Adrenal gland (tissue), 12 donors: ENCODE data around the gene HDAC4. TPM values are rescaled to one million over a fixed set of nuclear protein-coding genes. Genes with fewer than 3 reads are reported as not detected.

Experiments
- DNase-seq, 7 donors: peaks; one replicate each; pipeline ENCODE4 v3.0.0-alpha.2; 2019 to 2020
- H3K27ac ChIP-seq, 5 donors: fragments of 200-600 bp; sonication (generic) in 4 of 5; 1 replicate in 3 of 5; 2 replicates in 2 of 5; pipeline versions ENCODE4 v1.5.1 to v1.8.0; 2016 to 2020; ENCODE audit warnings: mild to moderate bottlenecking in 1 of 5
- H3K27me3 ChIP-seq: fragments of 200-600 bp; 2 replicates; pipeline ENCODE4 v1.8.0; 2021
- H3K36me3 ChIP-seq, 2 donors: fragments of 200-600 bp; replicated peaks in 1 of 2; 1 replicate in 1 of 2; 2 replicates in 1 of 2; pipeline versions ENCODE4 v1.5.1 to v1.8.0; 2018 to 2022
- H3K4me1 ChIP-seq, 2 donors: fragments of 200-600 bp; replicated peaks in 1 of 2; 1 replicate in 1 of 2; 2 replicates in 1 of 2; pipeline versions ENCODE4 v1.5.1 to v1.8.0; 2018 to 2021
- H3K4me3 ChIP-seq, 4 donors: fragments of 200-600 bp; sonication (generic) in 3 of 4; one replicate each; pipeline ENCODE4 v1.5.1; 2016 to 2018
- H3K9me3 ChIP-seq, 3 donors: fragments of 200-600 bp; sonication (generic) in 1 of 3; replicated peaks in 1 of 3; 1 replicate in 2 of 3; 2 replicates in 1 of 3; pipeline versions ENCODE4 v1.5.1 to v1.8.0; 2016 to 2021
- CTCF ChIP-seq, 6 experiments: fragments of 450-650 bp in 4 of 6; fragments of 200-600 bp in 2 of 6; sonication (generic) in 1 of 6; IDR thresholded peaks; 1 replicate in 5 of 6; 2 replicates in 1 of 6; pipeline versions ENCODE4 v1.5.1 to v1.8.0; 2016 to 2021; ENCODE audit warnings: antibody characterized with exemption in 6 of 6, mild to moderate bottlenecking in 2 of 6, moderate library complexity in 1 of 6
- POLR2A ChIP-seq, 2 donors: fragments of 450-650 bp; IDR thresholded peaks; one replicate each; pipeline ENCODE4 v1.6.1; 2017; ENCODE audit warnings: antibody characterized with exemption in 2 of 2, mild to moderate bottlenecking in 2 of 2, moderate library complexity in 1 of 2
- WGBS, 4 donors: extraction: QIAGEN DNeasy Blood & Tissue Kit in 2 of 4; methylation state at CpG; one replicate each; pipeline versions ENCODE4 v1.1.5 to v1.1.7; 2013 to 2017; 5-methylcytosine and 5-hydroxymethylcytosine counted together
- intact Hi-C, 2 donors: fragments of 100-400 bp; cut with DNase I; formaldehyde crosslinking; loops; one replicate each; pipeline versions ENCODE4 v1.14.1 to v1.15.0; 2022 to 2023
- polyA plus RNA-seq, 3 donors: library from polyadenylated mRNA; stranded (reverse); fragments of 200-250 nt in 2 of 3; fragments of 350-450 nt in 1 of 3; fragmentation: Illumina TruSeq in 1 of 3; extraction: RNeasy Lipid Tissue Mini Kit (QIAGEN cat#74804) in 1 of 3; gene quantifications; one replicate each; pipeline ENCODE4 v1.2.3, GENCODE V29; 2013 to 2014
- total RNA-seq, 9 donors: library from RNA; depleted of rRNA in 4 of 9; stranded (reverse); fragments of >200 nt in 4 of 9; fragments of 120-200 nt in 1 of 9; fragmentation: NEBNext Ultra II Directional in 1 of 9; extraction: Animal tissue kit (Norgen Biotek cat#: 25700) in 1 of 9; gene quantifications; one replicate each; pipeline versions ENCODE4 v1.1.0 to v1.2.4, GENCODE V29; 2013 to 2023
- donor health status: healthy with polysubstance abuse.
- donor health status: Bipolar disorder and iron deficiency.
- donor health status: DM: yes; HTN: yes; CAD: no.
- donor health status: DM: no; HTN: no; CAD: no.
- donor health status: DM: no; HTN: no; CAD: no.
- donor health status: DM: yes; HTN: yes; CAD: no.

Gene HDAC4
- total and polyA plus RNA-seq, 12 donors, result 8.3 to 88.9 (median 28.7) TPM

- no peak for DNase-seq
- no peaks in the 10 kb centered on the region for H3K27me3 ChIP-seq
- intact Hi-C loops, result no loop called here
- TF ChIP-seq POLR2A (IDR thresholded peaks at IDR 0.05) (no peak), CTCF (IDR thresholded peaks at IDR 0.05) (no peak)
- no peaks in the 10 kb centered on the region for H3K9me3 ChIP-seq
- no peak overlapping the region for H3K4me3 ChIP-seq
- 89 to 94% (median 94%) methylated on average over 8 of the region's 8 CpGs for WGBS, 4 donors
- no peaks in the 10 kb centered on the region for H3K4me1 ChIP-seq
- H3K27ac ChIP-seq, result no peak overlapping the region
- no peaks in the 10 kb centered on the region for H3K36me3 ChIP-seq
Measured at GRCh38 chr2:239345251-239345650, 55.6 kb downstream of the HDAC4 start.

DNA sequence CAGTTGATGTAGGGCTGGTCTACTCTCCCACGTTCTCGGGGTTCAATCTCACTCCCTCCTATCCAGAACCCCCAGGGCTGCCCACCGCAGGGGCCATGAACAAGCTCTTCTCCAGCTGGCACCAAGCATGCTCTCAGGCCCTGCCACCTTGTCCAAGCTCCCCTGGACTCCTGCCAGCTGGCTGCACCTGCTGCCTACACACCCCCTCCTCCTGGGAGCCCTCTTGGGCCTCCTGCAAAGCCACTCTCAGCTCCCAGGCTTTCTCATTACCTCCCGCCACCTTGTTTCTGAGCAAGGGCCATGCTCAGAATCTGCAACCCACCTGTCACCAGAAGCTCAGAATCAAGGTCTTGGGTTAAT lies 56.0 kb downstream of the HDAC4 start:
- intact Hi-C loops, result no loop called here
- DNase-seq, result no peak
- Histone ChIP-seq H3K4me1 (no peaks in the 10 kb centered on the region), H3K27ac (no peak overlapping the region), H3K27me3 (no peaks in the 10 kb centered on the region), H3K9me3 (no peaks in the 10 kb centered on the region), H3K4me3 (no peak overlapping the region), H3K36me3 (no peaks in the 10 kb centered on the region)
- no peak for TF ChIP-seq POLR2A (IDR thresholded peaks at IDR 0.05)
- 93 to 100% (median 97%) methylated on average over 4 of the region's 4 CpGs for WGBS, 4 donors

- H3K27ac ChIP-seq, result no peak overlapping the region
- 91 to 95% (median 93%) methylated on average over 23 of the region's 23 CpGs for WGBS, 4 donors
- no peaks in the 10 kb centered on the region for H3K9me3 ChIP-seq
- H3K4me1 ChIP-seq, result no peaks in the 10 kb centered on the region
- no peaks in the 10 kb centered on the region for H3K27me3 ChIP-seq
- DNase-seq, result no peak
- no peak for TF ChIP-seq POLR2A (IDR thresholded peaks at IDR 0.05)
- TF ChIP-seq CTCF (IDR thresholded peaks at IDR 0.05), result no peak
- intact Hi-C loops, result no loop called here
- H3K36me3 ChIP-seq, result no peaks in the 10 kb centered on the region
- no peak overlapping the region for H3K4me3 ChIP-seq
Measured at GRCh38 chr2:239343946-239344856, 56.6 kb downstream of the HDAC4 start.

- TF ChIP-seq POLR2A (IDR thresholded peaks at IDR 0.05), result no peak
- TF ChIP-seq CTCF (IDR thresholded peaks at IDR 0.05), result no peak
- Histone ChIP-seq H3K27ac (no peak overlapping the region), H3K4me1 (no peaks in the 10 kb centered on the region), H3K27me3 (no peaks in the 10 kb centered on the region), H3K4me3 (no peak overlapping the region), H3K9me3 (no peaks in the 10 kb centered on the region), H3K36me3 (no peaks in the 10 kb centered on the region)
- intact Hi-C loops, result no loop called here
- 97 to 98% (median 97%) methylated on average over 5 to 10 of the region's 10 CpGs for WGBS, 4 donors
- no peak for DNase-seq
Measured at GRCh38 chr2:239343460-239343859, 57.4 kb downstream of the HDAC4 start.

DNA sequence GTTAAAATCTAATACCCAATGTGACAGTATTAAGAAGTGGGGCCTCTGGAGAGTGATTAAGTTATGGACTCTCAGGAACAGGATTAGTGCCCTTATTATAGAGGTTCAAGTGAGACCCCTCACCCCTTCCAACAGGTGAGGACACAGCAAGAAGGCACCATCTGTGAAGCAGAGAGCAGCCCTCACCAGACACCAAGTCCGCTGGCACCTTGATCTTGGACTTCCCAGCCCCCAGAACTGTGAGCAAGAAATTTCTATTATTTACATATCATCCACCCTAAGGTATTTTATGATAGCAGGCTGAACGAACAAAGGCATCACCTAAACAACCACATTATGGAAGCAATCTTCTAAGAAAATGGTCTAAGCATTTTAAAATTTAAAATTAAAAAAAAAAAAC lies 59.0 kb downstream of the HDAC4 start:
- intact Hi-C loops, result no loop called here
- Histone ChIP-seq H3K36me3 (no peaks in the 10 kb centered on the region), H3K9me3 (no peaks in the 10 kb centered on the region), H3K27me3 (no peaks in the 10 kb centered on the region), H3K4me3 (no peak overlapping the region), H3K27ac (no peak overlapping the region), H3K4me1 (no peaks in the 10 kb centered on the region)
- no peak for DNase-seq
- 90 to 97% (median 95%) methylated on average over 2 of the region's 2 CpGs for WGBS, 4 donors
- TF ChIP-seq CTCF (IDR thresholded peaks at IDR 0.05), result no peak
- TF ChIP-seq POLR2A (IDR thresholded peaks at IDR 0.05), result no peak
